ENCODE results near the gene CENPC. TPM values are rescaled to one million over a fixed set of nuclear protein-coding genes. Genes with fewer than 3 reads are reported as not detected.

CENPC gene
- total and polyA plus RNA-seq, 2 donors (not counting 3 experiments of a cell fraction or from before 2014, with no cell fraction given): 3.6 to 26.4 TPM

DNA sequence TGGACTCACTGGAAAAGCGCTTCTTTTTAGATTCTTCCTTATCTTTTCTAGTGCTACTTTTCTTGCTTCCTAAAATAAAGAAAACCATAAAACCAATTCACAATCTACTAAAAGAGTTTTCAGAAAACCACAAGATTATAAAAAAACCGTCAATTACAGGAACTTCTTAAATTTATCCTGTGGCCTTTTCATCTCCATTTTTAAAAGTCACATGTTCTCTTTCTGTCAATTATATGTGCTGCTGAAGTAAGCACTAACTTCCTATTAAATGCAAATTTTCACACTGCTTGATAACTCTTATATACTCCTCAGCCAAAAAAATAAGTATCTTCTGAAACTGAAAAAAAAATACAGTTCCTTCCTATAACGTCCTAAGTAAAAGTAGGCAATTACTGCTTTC lies 32.8 kb downstream of the CENPC start:
- no peaks in the 10 kb centered on the region for H3K9me1 ChIP-seq (replicated peaks; ENCODE audit: control insufficient read depth, extremely low read depth, insufficient read depth, low read length)
- H3K4me2 ChIP-seq (ENCODE audit: insufficient read depth, low read length): no peak overlapping the region
- DNase-seq (ENCODE audit: low read depth, low spot score): no peak
- no TSS peak for BruUV-seq (replicated peaks)
- ChIA-PET POLR2A (no interaction called here), CTCF (no interaction called here)
- H3K79me2 ChIP-seq (ENCODE audit: control insufficient read depth, insufficient read depth, low read length): peaks cover 3% of the 10 kb centered on the region
- dilution Hi-C loops (cut with MboI; ENCODE audit: extremely low pct_ligation_motif_present, low sequenced_read_pairs): no loop called here
- H3K4me3 ChIP-seq (replicated peaks in 1 of 3; ENCODE audit: insufficient read depth in 1 of 3, low read depth in 1 of 3, low read length in 3 of 3): no peak overlapping the region
- no peak overlapping the region for H2AFZ ChIP-seq (ENCODE audit: low read depth, low read length)
- H3K9me3 ChIP-seq (replicated peaks; ENCODE audit: control insufficient read depth, insufficient read depth, low read length): no peaks in the 10 kb centered on the region
- no peak overlapping the region for H3K27ac ChIP-seq (ENCODE audit: insufficient read depth, low read depth, low read length)
- H4K20me1 ChIP-seq (replicated peaks; ENCODE audit: control insufficient read depth, extremely low read depth, insufficient read depth, low read length): no peaks in the 10 kb centered on the region
- H3K9ac ChIP-seq (replicated peaks; ENCODE audit: extremely low read depth, insufficient read depth, low read length): no peak overlapping the region
- intact Hi-C loops (cut with micrococcal nuclease): no loop called here
- H3K27me3 ChIP-seq (ENCODE audit: control insufficient read depth in 2 of 2, insufficient read depth in 2 of 2, low read length in 2 of 2): no peaks in the 10 kb centered on the region
- TF ChIP-seq POLR2AphosphoS5 (IDR thresholded peaks at IDR 0.05; ENCODE audit: insufficient read depth, low read depth, low read length) (no peak), EZH2 (IDR thresholded peaks at IDR 0.05; ENCODE audit: borderline replicate concordance, low read depth, low read length, severe bottlenecking) (no peak), FOS (IDR thresholded peaks at IDR 0.05; ENCODE audit: borderline replicate concordance, insufficient read depth, low read length) (no peak)
- H3K4me1 ChIP-seq (ENCODE audit: control insufficient read depth, extremely low read depth, insufficient read depth, low read length): no peaks in the 10 kb centered on the region
- no peak for FAIRE-seq
- H3K36me3 ChIP-seq (ENCODE audit: control insufficient read depth in 2 of 2, extremely low read depth in 1 of 2, insufficient read depth in 2 of 2, low read length in 2 of 2): peaks cover 4 to 24% of the 10 kb centered on the region in 2 experiments

- Histone ChIP-seq H3K9me3 (replicated peaks; ENCODE audit: control insufficient read depth, insufficient read depth, low read length) (no peaks in the 10 kb centered on the region), H3K79me2 (ENCODE audit: control insufficient read depth, insufficient read depth, low read length) (peaks cover 20% of the 10 kb centered on the region), H3K4me1 (ENCODE audit: control insufficient read depth, extremely low read depth, insufficient read depth, low read length) (no peaks in the 10 kb centered on the region), H3K27me3 (ENCODE audit: control insufficient read depth in 2 of 2, insufficient read depth in 2 of 2, low read length in 2 of 2) (no peaks in the 10 kb centered on the region), H3K4me2 (ENCODE audit: insufficient read depth, low read length) (no peak overlapping the region), H3K9ac (replicated peaks; ENCODE audit: extremely low read depth, insufficient read depth, low read length) (no peak overlapping the region), H3K27ac (ENCODE audit: insufficient read depth, low read depth, low read length) (no peak overlapping the region), H4K20me1 (replicated peaks; ENCODE audit: control insufficient read depth, extremely low read depth, insufficient read depth, low read length) (no peaks in the 10 kb centered on the region), H3K9me1 (replicated peaks; ENCODE audit: control insufficient read depth, extremely low read depth, insufficient read depth, low read length) (peaks cover 2% of the 10 kb centered on the region), H2AFZ (ENCODE audit: low read depth, low read length) (no peak overlapping the region), H3K36me3 (ENCODE audit: control insufficient read depth in 2 of 2, extremely low read depth in 1 of 2, insufficient read depth in 2 of 2, low read length in 2 of 2) (peaks cover 0 to 3% of the 10 kb centered on the region in 2 experiments), H3K4me3 (replicated peaks in 1 of 3; ENCODE audit: insufficient read depth in 1 of 3, low read depth in 1 of 3, low read length in 3 of 3) (no peak overlapping the region)
- dilution Hi-C loops (cut with MboI; ENCODE audit: extremely low pct_ligation_motif_present, low sequenced_read_pairs) (no loop called here), intact Hi-C loops (cut with micrococcal nuclease) (no loop called here)
- TF ChIP-seq, protein P1, sequence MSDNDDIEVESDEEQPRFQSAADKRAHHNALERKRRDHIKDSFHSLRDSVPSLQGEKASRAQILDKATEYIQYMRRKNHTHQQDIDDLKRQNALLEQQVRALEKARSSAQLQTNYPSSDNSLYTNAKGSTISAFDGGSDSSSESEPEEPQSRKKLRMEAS (IDR thresholded peaks at IDR 0.05; ENCODE audit: insufficient read depth, insufficient read length): no peak
- no peak for TF ChIP-seq EZH2 (IDR thresholded peaks at IDR 0.05; ENCODE audit: borderline replicate concordance, low read depth, low read length, severe bottlenecking)
- TF ChIP-seq, protein P2, sequence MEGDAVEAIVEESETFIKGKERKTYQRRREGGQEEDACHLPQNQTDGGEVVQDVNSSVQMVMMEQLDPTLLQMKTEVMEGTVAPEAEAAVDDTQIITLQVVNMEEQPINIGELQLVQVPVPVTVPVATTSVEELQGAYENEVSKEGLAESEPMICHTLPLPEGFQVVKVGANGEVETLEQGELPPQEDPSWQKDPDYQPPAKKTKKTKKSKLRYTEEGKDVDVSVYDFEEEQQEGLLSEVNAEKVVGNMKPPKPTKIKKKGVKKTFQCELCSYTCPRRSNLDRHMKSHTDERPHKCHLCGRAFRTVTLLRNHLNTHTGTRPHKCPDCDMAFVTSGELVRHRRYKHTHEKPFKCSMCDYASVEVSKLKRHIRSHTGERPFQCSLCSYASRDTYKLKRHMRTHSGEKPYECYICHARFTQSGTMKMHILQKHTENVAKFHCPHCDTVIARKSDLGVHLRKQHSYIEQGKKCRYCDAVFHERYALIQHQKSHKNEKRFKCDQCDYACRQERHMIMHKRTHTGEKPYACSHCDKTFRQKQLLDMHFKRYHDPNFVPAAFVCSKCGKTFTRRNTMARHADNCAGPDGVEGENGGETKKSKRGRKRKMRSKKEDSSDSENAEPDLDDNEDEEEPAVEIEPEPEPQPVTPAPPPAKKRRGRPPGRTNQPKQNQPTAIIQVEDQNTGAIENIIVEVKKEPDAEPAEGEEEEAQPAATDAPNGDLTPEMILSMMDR (IDR thresholded peaks at IDR 0.05; ENCODE audit: extremely low read depth in 1 of 2, insufficient read depth in 1 of 2, low read depth in 1 of 2, low read length in 2 of 2): no peak
- TF ChIP-seq MYC (IDR thresholded peaks at IDR 0.05; ENCODE audit: low read depth, low read length): no peak
- TF ChIP-seq JUN (IDR thresholded peaks at IDR 0.05; ENCODE audit: borderline replicate concordance, insufficient read depth, insufficient read length, low read depth): no peak
- TF ChIP-seq FOS (IDR thresholded peaks at IDR 0.05; ENCODE audit: borderline replicate concordance, insufficient read depth, low read length): no peak
- TF ChIP-seq POLR2AphosphoS5 (IDR thresholded peaks at IDR 0.05; ENCODE audit: insufficient read depth, low read depth, low read length): no peak
- TF ChIP-seq GATA2 (IDR thresholded peaks at IDR 0.05; ENCODE audit: insufficient read depth, insufficient read length, low read depth, low read length): no peak
- TF ChIP-seq POLR2A (IDR thresholded peaks at IDR 0.05; ENCODE audit: low read depth, low read length): no peak
- CTCF ChIA-PET: no interaction called here
- POLR2A ChIA-PET: no interaction called here
- FAIRE-seq (no peak), DNase-seq (ENCODE audit: low read depth, low spot score) (no peak)
- no TSS peak for BruUV-seq (replicated peaks)
These were observed 44.9 kb downstream of the CENPC start for GRCh38 chr4:67500373-67500772.
